GM15510 (cell line): ENCODE results near the gene PDXK.

ENCODE experiments used
- POLR2A ChIP-seq: IDR thresholded peaks from 3 replicates; pipeline ENCODE4 v1.6.1; 2011; ENCODE audit warnings: borderline replicate concordance; ENCODE audit not compliant: insufficient read length; ENCODE audit errors: extremely low read depth

PDXK gene

DNA sequence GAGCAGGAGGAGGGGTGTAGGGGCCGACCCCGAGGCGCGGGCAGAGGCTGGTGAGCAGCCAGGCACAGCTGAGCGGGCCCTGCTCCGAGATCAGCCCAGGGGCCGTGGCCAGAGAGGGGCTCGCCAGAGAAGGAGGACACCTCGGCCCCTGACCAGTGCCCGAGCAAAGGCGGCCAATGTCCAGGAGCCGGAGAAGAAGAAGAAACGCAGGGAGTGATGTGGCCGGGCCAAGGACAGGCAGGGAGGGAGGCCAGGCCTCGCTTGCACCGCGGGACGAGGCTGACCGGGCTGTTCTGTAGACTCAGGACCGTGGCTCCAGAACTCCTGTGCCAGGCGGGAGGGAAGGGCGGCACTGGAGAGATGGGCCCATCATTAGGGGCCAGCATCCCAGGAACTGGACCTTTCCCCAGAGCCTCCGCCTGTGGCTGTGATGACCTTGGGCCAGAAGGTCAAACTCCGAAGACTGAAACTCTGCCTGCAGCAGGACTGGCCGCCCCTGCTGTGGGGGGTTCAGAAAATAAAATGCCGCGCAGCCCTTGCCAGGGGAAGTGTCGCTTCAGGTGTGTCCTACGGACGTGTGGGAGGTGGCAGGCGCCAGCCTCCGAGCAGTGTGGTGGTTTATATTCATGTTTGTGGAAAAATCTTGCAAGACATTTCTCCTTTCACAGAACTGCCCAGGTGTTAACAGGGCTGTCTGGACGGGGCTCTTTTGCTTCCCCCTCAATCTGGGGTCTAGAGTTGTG lies 84.8 kb downstream of the PDXK start:
- TF ChIP-seq POLR2A = no peak

- TF ChIP-seq POLR2A = no peak
These were observed 86.4 kb downstream of the PDXK start for GRCh38 chr21:43805275-43805800.

DNA sequence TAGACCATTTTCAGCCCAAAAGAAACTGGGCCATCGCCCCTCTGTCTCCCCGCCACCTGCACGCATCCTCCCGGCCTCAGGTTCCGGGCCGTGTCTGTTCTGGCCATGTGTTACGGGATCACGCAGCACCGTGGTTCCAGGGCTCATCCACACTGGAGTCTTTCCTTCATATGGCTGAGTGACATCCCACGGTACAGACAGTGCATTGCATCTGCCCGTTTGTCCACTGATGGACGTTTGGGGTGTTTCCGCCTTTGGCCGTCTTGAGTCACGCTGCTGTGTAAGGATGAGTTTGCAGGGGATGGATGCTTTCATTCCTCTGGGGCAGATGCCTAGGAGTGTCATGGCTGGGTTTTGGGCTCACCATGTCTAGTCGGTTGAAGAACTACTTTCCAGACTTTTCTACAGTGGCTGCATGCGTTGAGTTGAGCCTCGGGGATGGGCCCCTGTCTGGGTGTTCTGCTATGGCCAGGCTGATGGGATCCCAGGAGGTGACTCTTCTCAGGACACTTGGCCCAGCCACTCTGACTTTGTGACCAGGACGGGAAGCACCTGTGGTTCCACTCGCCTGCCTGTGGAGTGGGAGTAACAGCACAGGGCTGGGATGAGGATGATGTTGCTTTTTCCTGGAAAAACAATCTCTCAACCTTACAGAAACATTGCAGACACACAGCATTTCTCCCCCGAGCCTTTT lies 87.2 kb downstream of the PDXK start:
- peak; percentile 11 for TF ChIP-seq POLR2A

GRCh38 chr21:43808367-43808766 lies 89.4 kb downstream of the PDXK start:
- no peak for TF ChIP-seq POLR2A

DNA sequence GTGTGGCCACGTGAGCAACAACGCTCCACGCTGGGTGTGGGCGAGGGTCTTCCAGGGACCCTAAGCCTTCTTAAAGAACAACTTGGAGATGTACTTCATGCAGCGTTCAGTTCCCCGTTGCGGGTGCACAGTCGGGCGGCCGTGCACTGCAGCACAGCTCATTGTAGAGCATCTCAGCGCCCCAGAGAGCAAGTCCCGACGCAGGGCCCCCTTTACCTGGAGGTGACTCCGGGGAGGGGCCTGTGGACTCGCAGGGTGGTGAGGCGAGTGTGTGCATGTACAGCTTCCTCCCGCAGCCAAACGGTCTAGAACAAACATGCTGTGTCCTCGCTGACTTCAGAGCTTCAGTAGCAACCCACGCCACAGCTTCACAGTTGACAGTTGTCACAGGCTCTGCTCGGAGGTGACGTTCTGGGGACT lies 89.9 kb downstream of the PDXK start:
- no peak for TF ChIP-seq POLR2A

DNA sequence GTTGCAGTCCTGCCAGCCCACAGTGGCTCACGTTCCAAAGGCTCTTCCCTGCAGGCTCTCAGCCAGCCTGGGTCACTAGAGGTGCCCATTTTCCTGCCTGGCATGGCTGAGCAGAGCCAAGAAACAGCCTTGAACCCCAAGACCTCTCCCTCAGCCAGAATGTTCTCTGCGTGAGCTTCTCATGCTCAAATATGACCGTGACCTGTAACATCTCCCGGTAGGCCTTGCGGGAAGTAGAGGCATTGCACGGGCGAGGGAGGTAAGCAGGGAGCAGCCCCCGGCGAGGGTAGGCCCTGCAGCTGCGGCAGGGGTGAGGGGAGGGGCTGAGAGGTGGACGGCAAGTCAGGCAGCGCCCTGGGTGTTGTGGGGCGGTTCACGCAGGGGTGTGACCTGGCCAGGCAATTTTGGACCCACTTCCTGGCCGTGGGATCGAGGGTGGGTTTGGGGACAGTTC lies 90.4 kb downstream of the PDXK start:
- no peak for TF ChIP-seq POLR2A

DNA sequence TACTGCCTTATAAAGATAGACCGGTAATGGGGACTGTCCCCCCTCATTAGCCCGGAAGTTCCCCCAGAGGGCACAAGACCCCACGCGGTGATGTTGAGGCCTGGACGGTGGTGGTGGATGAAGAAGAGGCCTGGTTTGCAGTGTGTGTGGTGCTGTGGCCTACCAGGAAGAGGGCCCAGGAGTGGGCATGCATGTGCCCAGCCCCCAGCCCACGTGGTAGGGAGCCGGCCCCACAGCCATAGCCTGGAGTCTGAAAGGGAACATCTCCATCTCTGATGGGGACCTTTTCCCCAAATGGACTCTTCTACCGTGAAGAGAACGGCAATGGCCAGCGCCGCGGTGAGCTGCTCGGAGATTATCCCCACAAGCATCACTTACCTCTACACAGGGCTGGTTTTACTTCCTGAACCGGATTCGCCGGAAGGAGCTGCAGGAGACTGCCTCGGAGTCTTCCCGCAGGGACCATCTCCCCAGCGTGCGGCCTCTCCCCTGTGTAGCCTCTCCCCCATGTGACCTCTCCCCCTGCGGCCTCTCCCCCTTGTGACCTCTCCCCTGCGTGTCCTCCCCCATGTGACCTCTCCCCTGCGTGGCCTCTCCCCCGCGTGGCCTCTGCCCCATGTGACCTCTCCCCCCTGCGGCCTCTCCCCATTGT lies 91.0 kb downstream of the PDXK start:
- TF ChIP-seq POLR2A = no peak

- peak; percentile 21 for TF ChIP-seq POLR2A
These were observed 91.8 kb downstream of the PDXK start for GRCh38 chr21:43810505-43811261.

DNA sequence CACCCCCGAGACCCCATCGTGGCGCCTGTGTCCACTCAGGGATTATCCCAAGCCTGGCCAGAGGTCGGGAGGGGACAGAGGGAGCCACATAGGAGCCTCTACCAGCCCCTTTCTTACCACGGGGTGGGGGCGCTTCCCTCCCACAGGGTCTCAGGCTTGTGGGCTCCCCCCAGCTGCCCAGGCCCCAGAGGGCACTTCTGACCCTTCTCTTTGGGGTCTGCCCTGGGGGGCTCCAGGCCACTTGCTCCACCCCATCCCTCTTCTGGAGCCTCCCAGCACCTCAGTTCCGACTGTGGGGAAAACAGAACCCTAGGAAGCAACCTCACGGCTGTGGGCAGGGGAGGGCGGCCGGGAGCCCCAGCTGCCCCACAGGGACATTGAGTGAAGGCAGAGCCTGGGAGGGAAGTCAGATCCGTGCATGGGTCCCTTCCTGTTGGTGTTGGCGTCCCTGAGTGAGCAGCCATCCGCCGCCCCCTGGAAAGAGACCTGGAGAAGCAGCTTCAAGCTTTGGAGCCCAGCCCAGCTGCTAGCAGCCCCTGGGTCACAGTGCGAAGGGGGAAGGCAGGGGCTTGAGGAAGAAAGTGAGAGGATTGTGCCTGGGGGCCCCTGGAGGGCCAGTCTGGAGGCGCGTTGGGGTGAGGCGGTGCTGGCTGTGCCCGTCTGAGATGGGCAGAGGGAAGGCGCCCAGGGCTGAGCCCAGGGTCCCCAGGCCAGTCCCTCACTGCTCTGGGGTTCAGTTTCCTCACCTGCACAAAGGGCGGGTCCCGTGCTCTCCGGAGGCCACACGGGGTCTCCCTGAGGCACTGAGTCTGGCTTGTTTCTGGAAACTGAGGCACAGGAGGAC lies 92.6 kb downstream of the PDXK start:
- no peak for TF ChIP-seq POLR2A
